SK-N-SH (cell line): ENCODE results near the gene ADAMTS2. TPM values are rescaled to one million over a fixed set of nuclear protein-coding genes. Genes with fewer than 3 reads are reported as not detected.

Source experiments
- CTCF ChIA-PET: fragments of 300-600, 350-600 bp; formaldehyde crosslinking; extraction: SDS; loops from one replicate; lab custom pipeline; 2021; lab: Yijun Ruan, JAX
- POLR2A ChIA-PET: fragments of 350-600 bp; sonication (Branson Sonifier 250); formaldehyde crosslinking; extraction: SDS; loops from one replicate; lab custom pipeline; 2020; ENCODE audit warnings: antibody characterized with exemption, inconsistent platforms; lab: Yijun Ruan, JAX
- DNase-seq: peaks from one replicate; pipeline ENCODE4 v3.0.0; 2012
- H2AFZ ChIP-seq: fragments of 200-600 bp; sonication (generic); 2 replicates; pipeline ENCODE4 v1.8.1; 2016; ENCODE audit warnings: antibody characterized with exemption, mild to moderate bottlenecking, low read depth
- H3F3A ChIP-seq: fragments of 200-600 bp; sonication (generic); replicated peaks from 2 replicates; pipeline ENCODE3; 2016; ENCODE audit warnings: antibody characterized with exemption, mild to moderate bottlenecking; ENCODE audit not compliant: insufficient read depth
- H3K27ac ChIP-seq, 2 experiments: fragments of 200-500 bp in 1 of 2; fragments of 200-600 bp in 1 of 2; sonication (Bioruptor generic) in 1 of 2; sonication (generic), shearing (Covaris generic) in 1 of 2; 2 replicates each; pipeline versions ENCODE4 v1.5.1 to v1.6.1; 2014 to 2016; ENCODE audit warnings: low read depth in 2 of 2, inconsistent platforms in 1 of 2, low read length in 1 of 2, mild to moderate bottlenecking in 1 of 2, mixed read lengths in 1 of 2
- H3K27me3 ChIP-seq: fragments of 200-600 bp; sonication (generic), shearing (Covaris generic); 2 replicates; pipeline ENCODE4 v1.6.1; 2016; ENCODE audit warnings: mixed run types; ENCODE audit not compliant: insufficient read depth
- H3K36me3 ChIP-seq, 2 experiments: fragments of 200-500 bp in 1 of 2; fragments of 200-600 bp in 1 of 2; sonication (Bioruptor generic) in 1 of 2; sonication (generic) in 1 of 2; replicated peaks in 1 of 2; 2 replicates each; pipeline versions ENCODE3 to v1.5.1; 2014 to 2016; ENCODE audit warnings: low read length in 1 of 2, mild to moderate bottlenecking in 1 of 2; ENCODE audit not compliant: insufficient read depth in 2 of 2, control insufficient read depth in 1 of 2
- H3K4me1 ChIP-seq, 2 experiments: fragments of 200-500 bp in 1 of 2; fragments of 200-600 bp in 1 of 2; sonication (Bioruptor generic) in 1 of 2; sonication (generic), shearing (Covaris generic) in 1 of 2; 2 replicates each; pipeline versions ENCODE4 v1.5.1 to v1.6.1; 2014 to 2016; ENCODE audit warnings: low read depth in 1 of 2, low read length in 1 of 2, mixed run types in 1 of 2; ENCODE audit not compliant: insufficient read depth in 2 of 2, control insufficient read depth in 1 of 2
- H3K4me2 ChIP-seq: fragments of 200-600 bp; sonication (generic), shearing (Covaris generic); 2 replicates; pipeline ENCODE4 v1.6.1; 2017; ENCODE audit warnings: mixed run types
- H3K4me3 ChIP-seq, 2 experiments: fragments of 200-500 bp in 1 of 2; fragments of 200-600 bp in 1 of 2; sonication (Bioruptor generic) in 1 of 2; sonication (generic), shearing (Covaris generic) in 1 of 2; 2 replicates each; pipeline versions ENCODE4 v1.5.1 to v1.8.1; 2014 to 2016; ENCODE audit warnings: low read depth in 2 of 2, inconsistent platforms in 1 of 2, low read length in 1 of 2, mild to moderate bottlenecking in 1 of 2, mixed read lengths in 1 of 2, moderate library complexity in 1 of 2
- H3K79me2 ChIP-seq: fragments of 200-600 bp; sonication (generic); 2 replicates; pipeline ENCODE4 v1.8.1; 2017; ENCODE audit warnings: mild to moderate bottlenecking; ENCODE audit not compliant: insufficient read depth
- H3K9ac ChIP-seq: fragments of 200-600 bp; sonication (generic); 2 replicates; pipeline ENCODE4 v1.6.1; 2017; ENCODE audit warnings: mixed run types
- H3K9me2 ChIP-seq: fragments of 200-600 bp; sonication (generic); 2 replicates; pipeline ENCODE4 v1.6.1; 2017; ENCODE audit warnings: mixed run types
- H3K9me3 ChIP-seq: fragments of 200-600 bp; sonication (generic); 2 replicates; pipeline ENCODE4 v1.6.1; 2017; ENCODE audit warnings: mixed run types, mild to moderate bottlenecking, moderate library complexity
- H4K20me1 ChIP-seq: fragments of 200-600 bp; sonication (generic); 2 replicates; pipeline ENCODE4 v1.6.1; 2017; ENCODE audit warnings: mild to moderate bottlenecking, mixed run types; ENCODE audit not compliant: insufficient read depth
- CHD2 ChIP-seq: fragments of 150-350 bp; IDR thresholded peaks from 2 replicates; pipeline ENCODE4 v1.6.1; 2018; ENCODE audit warnings: low read length; ENCODE audit not compliant: partially characterized antibody
- EP300 ChIP-seq, 2 experiments: IDR thresholded peaks; 2 replicates each; pipeline versions ENCODE4 v1.4.0 to v1.6.1; 2012; ENCODE audit warnings: borderline replicate concordance in 1 of 2, low read depth in 1 of 2, low read length in 1 of 2
- FOSL2 ChIP-seq: IDR thresholded peaks from 2 replicates; pipeline ENCODE4 v1.4.0; 2012; ENCODE audit warnings: low read depth, mild to moderate bottlenecking, moderate library complexity, borderline replicate concordance
- FOXM1 ChIP-seq: IDR thresholded peaks from 2 replicates; pipeline ENCODE4 v1.4.0; 2012; ENCODE audit warnings: low read depth, mild to moderate bottlenecking
- GABPA ChIP-seq: IDR thresholded peaks from 2 replicates; pipeline ENCODE4 v1.4.0; 2012; ENCODE audit warnings: low read depth, mild to moderate bottlenecking
- GATA2 ChIP-seq: sonication (generic); formaldehyde crosslinking; IDR thresholded peaks from 2 replicates; pipeline ENCODE4 v1.5.0; 2020; ENCODE audit warnings: mild to moderate bottlenecking, missing genetic modification reagents
- IRF3 ChIP-seq: fragments of 150-350 bp; IDR thresholded peaks from 2 replicates; pipeline ENCODE4 v1.6.1; 2016; ENCODE audit warnings: mild to moderate bottlenecking, low read depth, low read length
- JUND ChIP-seq: IDR thresholded peaks from 2 replicates; pipeline ENCODE4 v1.4.0; 2012
- NFIC ChIP-seq: IDR thresholded peaks from 2 replicates; pipeline ENCODE4 v1.4.0; 2012; ENCODE audit warnings: borderline replicate concordance
- NRF1 ChIP-seq: IDR thresholded peaks from 2 replicates; pipeline ENCODE4 v1.6.1; 2012; ENCODE audit warnings: low read depth, mild to moderate bottlenecking, low read length
- PBX3 ChIP-seq: IDR thresholded peaks from 2 replicates; pipeline ENCODE4; 2012
- POLR2AphosphoS5 ChIP-seq: IDR thresholded peaks from 2 replicates; pipeline ENCODE4 v1.6.1; 2012; ENCODE audit warnings: low read depth, low read length
- RCOR1 ChIP-seq: fragments of 150-350 bp; IDR thresholded peaks from 2 replicates; pipeline ENCODE4 v1.6.1; 2017; ENCODE audit warnings: antibody characterized with exemption, low read length
- REST ChIP-seq: IDR thresholded peaks from 2 replicates; pipeline ENCODE4 v1.6.1; 2012; ENCODE audit warnings: mild to moderate bottlenecking, low read depth, low read length, moderate library complexity
- RFX5 ChIP-seq: IDR thresholded peaks from 2 replicates; pipeline ENCODE4 v1.6.1; 2012; ENCODE audit warnings: mild to moderate bottlenecking, improper control_type of control experiment, low read length
- RXRA ChIP-seq: IDR thresholded peaks from 2 replicates; pipeline ENCODE4 v1.4.0; 2012; ENCODE audit warnings: low read depth, mild to moderate bottlenecking, borderline replicate concordance
- SIN3A ChIP-seq: IDR thresholded peaks from 2 replicates; pipeline ENCODE4 v1.6.1; 2012; ENCODE audit warnings: low read depth, mild to moderate bottlenecking, low read length, moderate library complexity, borderline replicate concordance
- TCF12 ChIP-seq: IDR thresholded peaks from 2 replicates; pipeline ENCODE4 v1.4.0; 2012
- USF1 ChIP-seq: IDR thresholded peaks from 2 replicates; pipeline ENCODE4 v1.4.0; 2012; ENCODE audit warnings: low read depth, borderline replicate concordance
- USF2 ChIP-seq: fragments of 150-350 bp; IDR thresholded peaks from 2 replicates; pipeline ENCODE4 v1.6.1; 2017; ENCODE audit warnings: antibody characterized with exemption, low read length, low read depth, borderline replicate concordance
- YY1 ChIP-seq: IDR thresholded peaks from 2 replicates; pipeline ENCODE4 v1.4.0; 2012; ENCODE audit warnings: low read depth, mild to moderate bottlenecking
- WGBS: methylation state at CpG from one replicate; pipeline ENCODE4 v1.1.6; 2017; ENCODE audit warnings: low lambda C conversion rate; 5-methylcytosine and 5-hydroxymethylcytosine counted together
- polyA plus RNA-seq, 3 experiments: library from polyadenylated mRNA; depleted of rRNA; stranded (reverse); fragments of >200 nt; gene quantifications; 2 replicates each; pipeline ENCODE4 v1.2.3, GENCODE V29; 2012

The ADAMTS2 gene
- polyA plus RNA-seq, 1 of the 3 experiments (the other 2 are of a cell fraction) = 0.12 TPM

- TF ChIP-seq FOSL2 = no peak
- TF ChIP-seq YY1 = no peak
- TF ChIP-seq USF1 = no peak
- TF ChIP-seq PBX3 = no peak
- no peak for TF ChIP-seq GATA2
- TF ChIP-seq CHD2 = no peak
- TF ChIP-seq GABPA = no peak
- TF ChIP-seq TCF12 = no peak
- no peak for TF ChIP-seq FOXM1
- no peak for TF ChIP-seq NFIC
- no peak for TF ChIP-seq RFX5
- TF ChIP-seq EP300 (IDR thresholded peaks at IDR 0.05; ENCODE audit: borderline replicate concordance in 1 of 2, low read depth in 1 of 2, low read length in 1 of 2) = no peak
- no peak for TF ChIP-seq SIN3A
- no peak for TF ChIP-seq RCOR1
- TF ChIP-seq NRF1 = no peak
- TF ChIP-seq, all 33 proteins: peak for 0
- H3K9me3 ChIP-seq = no peaks in the 10 kb centered on the region
- no peak overlapping the region for H2AFZ ChIP-seq
- no peak for DNase-seq
- no peak overlapping the region for H3K9ac ChIP-seq
- H3F3A ChIP-seq = no peaks in the 10 kb centered on the region
- 53% methylated on average over 8 of the region's 8 CpGs for WGBS
- H3K4me3 ChIP-seq = no peak overlapping the region
- no peak overlapping the region for H3K4me2 ChIP-seq
- H3K4me1 ChIP-seq = no peaks in the 10 kb centered on the region
- H3K9me2 ChIP-seq = no peaks in the 10 kb centered on the region
- no peaks in the 10 kb centered on the region for H4K20me1 ChIP-seq
- no peaks in the 10 kb centered on the region for H3K36me3 ChIP-seq
- CTCF ChIA-PET = no interaction called here
- no peak overlapping the region for H3K27ac ChIP-seq
- POLR2A ChIA-PET = no interaction called here
- no peaks in the 10 kb centered on the region for H3K27me3 ChIP-seq
- no peaks in the 10 kb centered on the region for H3K79me2 ChIP-seq
Measured at GRCh38 chr5:179382486-179382885, 37.2 kb upstream of the ADAMTS2 start.

- CTCF ChIA-PET = no interaction called here
- no peak for DNase-seq
- TF ChIP-seq IRF3 (no peak), REST (no peak), GATA2 (no peak), JUND (no peak), SIN3A (no peak), RXRA (no peak), PBX3 (no peak), POLR2AphosphoS5 (no peak), TCF12 (no peak), USF2 (no peak)
Measured at GRCh38 chr5:179381691-179382090, 36.4 kb upstream of the ADAMTS2 start.

More at GRCh38 chr5:179381691-179382090, 36.4 kb upstream of the ADAMTS2 start:
- H3K4me3 ChIP-seq = no peak overlapping the region
- H3K4me1 ChIP-seq = no peaks in the 10 kb centered on the region
- WGBS = 56% methylated on average over 18 of the region's 18 CpGs
- no peak overlapping the region for H3K27ac ChIP-seq
- H4K20me1 ChIP-seq = no peaks in the 10 kb centered on the region
- H3K9me2 ChIP-seq = no peaks in the 10 kb centered on the region
- H3K27me3 ChIP-seq = no peaks in the 10 kb centered on the region
- H3F3A ChIP-seq = no peaks in the 10 kb centered on the region
- H2AFZ ChIP-seq = no peak overlapping the region
- no peaks in the 10 kb centered on the region for H3K9me3 ChIP-seq
- H3K9ac ChIP-seq = no peak overlapping the region
- no peaks in the 10 kb centered on the region for H3K79me2 ChIP-seq
- H3K36me3 ChIP-seq = no peaks in the 10 kb centered on the region
- POLR2A ChIA-PET = no interaction called here
- H3K4me2 ChIP-seq = no peak overlapping the region
